CD4-positive, alpha-beta T cell treated with Interleukin-15 for 1 hour (primary cell): Measurements from ENCODE around the gene IPO5.

Experiments used
- DNase-seq: peaks from one replicate; pipeline ENCODE4 v3.0.0-alpha.2; 2020

IPO5 gene

GRCh38 chr13:98066636-98067035, 113.2 kb downstream of the IPO5 start:
- DNase-seq = no peak

GRCh38 chr13:98068521-98068920, 115.0 kb downstream of the IPO5 start:
- no peak for DNase-seq

GRCh38 chr13:98069985-98070384, 116.5 kb downstream of the IPO5 start:
- DNase-seq = no peak

- no peak for DNase-seq
Observed at GRCh38 chr13:98071316-98071715, 117.8 kb downstream of the IPO5 start.

- DNase-seq = no peak
Observed at GRCh38 chr13:98072476-98072875, 119.0 kb downstream of the IPO5 start.
